ENCODE data around the gene ZBTB12. TPM values are rescaled to one million over a fixed set of nuclear protein-coding genes. Genes with fewer than 3 reads are reported as not detected.

Gene ZBTB12
- total and polyA plus RNA-seq, 9 of the 15 experiments (the other 6 are each of a cell fraction or from before 2014, with no cell fraction given), result 0.03 to 12.4 (median 5.8) TPM; not detected in 1

- TF ChIP-seq KAT7 (CRISPR knock-in tag; IDR thresholded peaks at IDR 0.05; ENCODE audit: borderline replicate concordance), result no peak
- peak; percentile 31 for TF ChIP-seq HMGN3 (IDR thresholded peaks at IDR 0.05; ENCODE audit: borderline replicate concordance, extremely low read depth, insufficient read length, low read depth, low read length)
- TF ChIP-seq ADNP (tag; IDR thresholded peaks at IDR 0.05), result peak; percentile 52; the same call in 1 of the 2 replicates
- TF ChIP-seq, protein P1, sequence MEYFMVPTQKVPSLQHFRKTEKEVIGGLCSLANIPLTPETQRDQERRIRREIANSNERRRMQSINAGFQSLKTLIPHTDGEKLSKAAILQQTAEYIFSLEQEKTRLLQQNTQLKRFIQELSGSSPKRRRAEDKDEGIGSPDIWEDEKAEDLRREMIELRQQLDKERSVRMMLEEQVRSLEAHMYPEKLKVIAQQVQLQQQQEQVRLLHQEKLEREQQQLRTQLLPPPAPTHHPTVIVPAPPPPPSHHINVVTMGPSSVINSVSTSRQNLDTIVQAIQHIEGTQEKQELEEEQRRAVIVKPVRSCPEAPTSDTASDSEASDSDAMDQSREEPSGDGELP (CRISPR knock-in tag; IDR thresholded peaks at IDR 0.05; ENCODE audit: borderline replicate concordance), result no peak
- TF ChIP-seq NR3C1 (CRISPR knock-in tag; IDR thresholded peaks at IDR 0.05), result no peak
- TF ChIP-seq RCOR1 (IDR thresholded peaks at IDR 0.05; ENCODE audit: borderline replicate concordance in 1 of 2, low read depth in 2 of 2, low read length in 2 of 2), result peak in 1 of 2 experiments; percentile 59; a peak in 2 of 4 replicates
- TF ChIP-seq, protein P2, sequence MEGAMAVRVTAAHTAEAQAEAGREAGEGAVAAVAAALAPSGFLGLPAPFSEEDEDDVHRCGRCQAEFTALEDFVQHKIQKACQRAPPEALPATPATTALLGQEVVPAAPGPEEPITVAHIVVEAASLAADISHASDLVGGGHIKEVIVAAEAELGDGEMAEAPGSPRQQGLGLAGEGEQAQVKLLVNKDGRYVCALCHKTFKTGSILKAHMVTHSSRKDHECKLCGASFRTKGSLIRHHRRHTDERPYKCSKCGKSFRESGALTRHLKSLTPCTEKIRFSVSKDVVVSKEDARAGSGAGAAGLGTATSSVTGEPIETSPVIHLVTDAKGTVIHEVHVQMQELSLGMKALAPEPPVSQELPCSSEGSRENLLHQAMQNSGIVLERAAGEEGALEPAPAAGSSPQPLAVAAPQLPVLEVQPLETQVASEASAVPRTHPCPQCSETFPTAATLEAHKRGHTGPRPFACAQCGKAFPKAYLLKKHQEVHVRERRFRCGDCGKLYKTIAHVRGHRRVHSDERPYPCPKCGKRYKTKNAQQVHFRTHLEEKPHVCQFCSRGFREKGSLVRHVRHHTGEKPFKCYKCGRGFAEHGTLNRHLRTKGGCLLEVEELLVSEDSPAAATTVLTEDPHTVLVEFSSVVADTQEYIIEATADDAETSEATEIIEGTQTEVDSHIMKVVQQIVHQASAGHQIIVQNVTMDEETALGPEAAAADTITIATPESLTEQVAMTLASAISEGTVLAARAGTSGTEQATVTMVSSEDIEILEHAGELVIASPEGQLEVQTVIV (CRISPR knock-in tag; IDR thresholded peaks at IDR 0.05; ENCODE audit: borderline replicate concordance), result no peak
- TF ChIP-seq ZNF165 (CRISPR knock-in tag; IDR thresholded peaks at IDR 0.05; ENCODE audit: borderline replicate concordance), result no peak
- TF ChIP-seq ZC3H11A (IDR thresholded peaks at IDR 0.05; ENCODE audit: low read depth, low read length), result no peak
- TF ChIP-seq ARID4B (CRISPR knock-in tag; IDR thresholded peaks at IDR 0.05), result no peak
- TF ChIP-seq C11orf30 (IDR thresholded peaks at IDR 0.05; ENCODE audit: low read depth), result no peak
- TF ChIP-seq PHF20 (IDR thresholded peaks at IDR 0.05; ENCODE audit: partially characterized antibody), result peak; percentile 19
- TF ChIP-seq CCNT2 (IDR thresholded peaks at IDR 0.05; ENCODE audit: borderline replicate concordance, extremely low read depth, insufficient read length, low read depth, low read length), result no peak
- TF ChIP-seq RBM25 (IDR thresholded peaks at IDR 0.05; ENCODE audit: low read depth, low read length, severe bottlenecking), result peak; percentile 69
- no peak for TF ChIP-seq ZNF695 (CRISPR knock-in tag; IDR thresholded peaks at IDR 0.05)
- peak; percentile 88 for TF ChIP-seq ZBTB33 (CRISPR knock-in tag; IDR thresholded peaks at IDR 0.05)
- no peak for TF ChIP-seq TCF7L2 (IDR thresholded peaks at IDR 0.05; ENCODE audit: low read depth, low read length)
- TF ChIP-seq POLR2AphosphoS2 (IDR thresholded peaks at IDR 0.05; ENCODE audit: low read length), result no peak
- no peak for TF ChIP-seq CC2D1A (IDR thresholded peaks at IDR 0.05)
Observed at GRCh38 chr6:31870385-31870921, 31.4 kb downstream of the ZBTB12 start (continued).
